ENCODE data around the gene ZBTB32.

GRCh38 chr19:35742121-35742724 is 37.9 kb downstream of the ZBTB32 start, which contains the start of gene IGFLR1:
- TF ChIP-seq CTCF (IDR thresholded peaks at IDR 0.05) (no peak), POLR2A (IDR thresholded peaks at IDR 0.05) (no peak)

All from uterus (tissue), 2 donors.